Measurements from ENCODE around the gene ZSWIM4. TPM values are rescaled to one million over a fixed set of nuclear protein-coding genes. Genes with fewer than 3 reads are reported as not detected.

ZSWIM4 gene
- total and polyA plus RNA-seq, 2 of the 13 experiments (the other 11 are each of a cell fraction or from before 2014, with no cell fraction given) = 0.33 to 0.86 TPM

- TF ChIP-seq, protein P1, sequence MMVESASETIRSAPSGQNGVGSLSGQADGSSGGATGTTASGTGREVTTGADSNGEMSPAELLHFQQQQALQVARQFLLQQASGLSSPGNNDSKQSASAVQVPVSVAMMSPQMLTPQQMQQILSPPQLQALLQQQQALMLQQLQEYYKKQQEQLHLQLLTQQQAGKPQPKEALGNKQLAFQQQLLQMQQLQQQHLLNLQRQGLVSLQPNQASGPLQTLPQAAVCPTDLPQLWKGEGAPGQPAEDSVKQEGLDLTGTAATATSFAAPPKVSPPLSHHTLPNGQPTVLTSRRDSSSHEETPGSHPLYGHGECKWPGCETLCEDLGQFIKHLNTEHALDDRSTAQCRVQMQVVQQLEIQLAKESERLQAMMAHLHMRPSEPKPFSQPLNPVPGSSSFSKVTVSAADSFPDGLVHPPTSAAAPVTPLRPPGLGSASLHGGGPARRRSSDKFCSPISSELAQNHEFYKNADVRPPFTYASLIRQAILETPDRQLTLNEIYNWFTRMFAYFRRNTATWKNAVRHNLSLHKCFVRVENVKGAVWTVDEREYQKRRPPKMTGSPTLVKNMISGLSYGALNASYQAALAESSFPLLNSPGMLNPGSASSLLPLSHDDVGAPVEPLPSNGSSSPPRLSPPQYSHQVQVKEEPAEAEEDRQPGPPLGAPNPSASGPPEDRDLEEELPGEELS (CRISPR knock-in tag; IDR thresholded peaks at IDR 0.05) = peak; percentile 71
- TF ChIP-seq, protein P2, sequence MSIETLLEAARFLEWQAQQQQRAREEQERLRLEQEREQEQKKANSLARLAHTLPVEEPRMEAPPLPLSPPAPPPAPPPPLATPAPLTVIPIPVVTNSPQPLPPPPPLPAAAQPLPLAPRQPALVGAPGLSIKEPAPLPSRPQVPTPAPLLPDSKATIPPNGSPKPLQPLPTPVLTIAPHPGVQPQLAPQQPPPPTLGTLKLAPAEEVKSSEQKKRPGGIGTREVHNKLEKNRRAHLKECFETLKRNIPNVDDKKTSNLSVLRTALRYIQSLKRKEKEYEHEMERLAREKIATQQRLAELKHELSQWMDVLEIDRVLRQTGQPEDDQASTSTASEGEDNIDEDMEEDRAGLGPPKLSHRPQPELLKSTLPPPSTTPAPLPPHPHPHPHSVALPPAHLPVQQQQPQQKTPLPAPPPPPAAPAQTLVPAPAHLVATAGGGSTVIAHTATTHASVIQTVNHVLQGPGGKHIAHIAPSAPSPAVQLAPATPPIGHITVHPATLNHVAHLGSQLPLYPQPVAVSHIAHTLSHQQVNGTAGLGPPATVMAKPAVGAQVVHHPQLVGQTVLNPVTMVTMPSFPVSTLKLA (IDR thresholded peaks at IDR 0.05) = no peak
- no peak for TF ChIP-seq KLF15 (CRISPR knock-in tag; IDR thresholded peaks at IDR 0.05; ENCODE audit: borderline replicate concordance)
- TF ChIP-seq TP53 (CRISPR knock-in tag; conservative IDR thresholded peaks at IDR 0.05) = no peak
- TF ChIP-seq MEIS1 (CRISPR knock-in tag; IDR thresholded peaks at IDR 0.05; ENCODE audit: borderline replicate concordance) = peak; percentile 92; the same call in 1 of the 2 replicates
- TF ChIP-seq ZBTB14 (CRISPR knock-in tag; IDR thresholded peaks at IDR 0.05) = no peak
- TF ChIP-seq MEIS2 (CRISPR knock-in tag; IDR thresholded peaks at IDR 0.05) = peak; percentile 96
- TF ChIP-seq IKZF5 (CRISPR knock-in tag; IDR thresholded peaks at IDR 0.05) = peak; percentile 64; the same call in 1 of the 2 replicates
- TF ChIP-seq CENPBD1 (CRISPR knock-in tag; IDR thresholded peaks at IDR 0.05; ENCODE audit: borderline replicate concordance, low read depth) = no peak
- TF ChIP-seq SP140L (CRISPR knock-in tag; IDR thresholded peaks at IDR 0.05; ENCODE audit: borderline replicate concordance) = no peak
- TF ChIP-seq MED13 (CRISPR knock-in tag; IDR thresholded peaks at IDR 0.05) = no peak
- no peak for TF ChIP-seq STAT6 (CRISPR knock-in tag; IDR thresholded peaks at IDR 0.05; ENCODE audit: borderline replicate concordance)
- TF ChIP-seq CREM (IDR thresholded peaks at IDR 0.05) = peak; percentile 60
- no peak for TF ChIP-seq CREM (CRISPR knock-in tag; IDR thresholded peaks at IDR 0.05)
- 0 out of 2 replicates have a peak, but pooled peaks have one; percentile 15 for TF ChIP-seq ZNF30 (CRISPR knock-in tag; IDR thresholded peaks at IDR 0.05)
- TF ChIP-seq GFI1 (CRISPR knock-in tag; IDR thresholded peaks at IDR 0.05; ENCODE audit: borderline replicate concordance) = no peak
- 0 out of 2 replicates have a peak, but pooled peaks have one; percentile 27 for TF ChIP-seq ARNT2 (CRISPR knock-in tag; IDR thresholded peaks at IDR 0.05; ENCODE audit: low read depth)
- TF ChIP-seq ZNF350 (CRISPR knock-in tag; IDR thresholded peaks at IDR 0.05; ENCODE audit: borderline replicate concordance, low read depth) = peak; percentile 52; the same call in 1 of the 2 replicates
- no peak for TF ChIP-seq SOX6 (IDR thresholded peaks at IDR 0.05)
- peak; percentile 54 for TF ChIP-seq SOX6 (CRISPR knock-in tag; IDR thresholded peaks at IDR 0.05)
Observed at GRCh38 chr19:13794757-13795589, at the start of gene ZSWIM4 (continued).
